Upper lobe of right lung (tissue), 1 donor: Measurements from ENCODE around the gene TMEM134. TPM values are rescaled to one million over a fixed set of nuclear protein-coding genes. Genes with fewer than 3 reads are reported as not detected.

Experiments
- ATAC-seq: fragments of 200-7000 bp; cut with Tn5 transposase; one replicate; pipeline ENCODE4 v1.9.1; 2020; ENCODE audit warnings: mild to moderate bottlenecking, moderate library complexity
- DNase-seq: peaks from one replicate; pipeline ENCODE4 v3.0.0-alpha.2; 2020
- H3K27ac ChIP-seq: fragments of 200-600 bp; one replicate; pipeline ENCODE4 v1.8.0; 2022
- H3K27me3 ChIP-seq: fragments of 200-600 bp; one replicate; pipeline ENCODE4 v1.8.0; 2022; ENCODE audit warnings: mild to moderate bottlenecking
- H3K36me3 ChIP-seq: fragments of 200-600 bp; one replicate; pipeline ENCODE4 v1.8.0; 2022
- H3K4me1 ChIP-seq: fragments of 200-600 bp; one replicate; pipeline ENCODE4 v1.8.0; 2022
- H3K4me3 ChIP-seq: fragments of 200-600 bp; one replicate; pipeline ENCODE4 v1.8.0; 2022; ENCODE audit warnings: mild to moderate bottlenecking
- H3K9me3 ChIP-seq: fragments of 200-600 bp; one replicate; pipeline ENCODE4 v1.8.0; 2022
- intact Hi-C: fragments of 100-400 bp; cut with DNase I; formaldehyde crosslinking; loops from one replicate; pipeline ENCODE4 v1.11.0; 2022
- total RNA-seq: library from RNA; stranded (reverse); fragmentation: NEBNext Ultra II Directional; extraction: Animal tissue kit (Norgen Biotek cat#: 25700); gene quantifications from one replicate; pipeline ENCODE4 v1.2.1, GENCODE V29; 2021
- TF ChIP-seq, protein P1 (sequence below): fragments of 200-600 bp; IDR thresholded peaks from one replicate; pipeline ENCODE4 v1.8.0; 2022; ENCODE audit warnings: antibody characterized with exemption
- donor health status: DM: no; HTN: yes; CAD: no; lungs with severe emphysema.

Gene TMEM134
- total RNA-seq, 1 donor from 2014 or later = 46.9 TPM

- TF ChIP-seq, protein P1, sequence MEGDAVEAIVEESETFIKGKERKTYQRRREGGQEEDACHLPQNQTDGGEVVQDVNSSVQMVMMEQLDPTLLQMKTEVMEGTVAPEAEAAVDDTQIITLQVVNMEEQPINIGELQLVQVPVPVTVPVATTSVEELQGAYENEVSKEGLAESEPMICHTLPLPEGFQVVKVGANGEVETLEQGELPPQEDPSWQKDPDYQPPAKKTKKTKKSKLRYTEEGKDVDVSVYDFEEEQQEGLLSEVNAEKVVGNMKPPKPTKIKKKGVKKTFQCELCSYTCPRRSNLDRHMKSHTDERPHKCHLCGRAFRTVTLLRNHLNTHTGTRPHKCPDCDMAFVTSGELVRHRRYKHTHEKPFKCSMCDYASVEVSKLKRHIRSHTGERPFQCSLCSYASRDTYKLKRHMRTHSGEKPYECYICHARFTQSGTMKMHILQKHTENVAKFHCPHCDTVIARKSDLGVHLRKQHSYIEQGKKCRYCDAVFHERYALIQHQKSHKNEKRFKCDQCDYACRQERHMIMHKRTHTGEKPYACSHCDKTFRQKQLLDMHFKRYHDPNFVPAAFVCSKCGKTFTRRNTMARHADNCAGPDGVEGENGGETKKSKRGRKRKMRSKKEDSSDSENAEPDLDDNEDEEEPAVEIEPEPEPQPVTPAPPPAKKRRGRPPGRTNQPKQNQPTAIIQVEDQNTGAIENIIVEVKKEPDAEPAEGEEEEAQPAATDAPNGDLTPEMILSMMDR = peak; percentile 19
- no peaks in the 10 kb centered on the region for H3K9me3 ChIP-seq
- no peaks in the 10 kb centered on the region for H3K36me3 ChIP-seq
- ATAC-seq (peak; percentile 70), DNase-seq (peak; percentile 75)
- H3K4me1 ChIP-seq = no peaks in the 10 kb centered on the region
- intact Hi-C loops = no loop called here
- H3K27me3 ChIP-seq = no peaks in the 10 kb centered on the region
- H3K4me3 ChIP-seq = no peak within 1 kb of the TSS
- H3K27ac ChIP-seq = peak within 1 kb of the TSS; percentile 66
Observed at GRCh38 chr11:67452141-67452952, 16.7 kb downstream of the TMEM134 start, which contains the start of gene GPR152. GPR152 (minus strand) TSS chr11:67452729; CDS start chr11:67452724, 5 bp downstream.

- Histone ChIP-seq H3K27me3 (no peaks in the 10 kb centered on the region), H3K4me1 (no peaks in the 10 kb centered on the region), H3K4me3 (no peak overlapping the region), H3K27ac (no peak overlapping the region), H3K9me3 (no peaks in the 10 kb centered on the region), H3K36me3 (no peaks in the 10 kb centered on the region)
- ATAC-seq = no peak
- intact Hi-C loops = no loop called here
- TF ChIP-seq, protein P1 = no peak
- DNase-seq = no peak
Observed at GRCh38 chr11:67451658-67451976, 17.4 kb downstream of the TMEM134 start.

DNA sequence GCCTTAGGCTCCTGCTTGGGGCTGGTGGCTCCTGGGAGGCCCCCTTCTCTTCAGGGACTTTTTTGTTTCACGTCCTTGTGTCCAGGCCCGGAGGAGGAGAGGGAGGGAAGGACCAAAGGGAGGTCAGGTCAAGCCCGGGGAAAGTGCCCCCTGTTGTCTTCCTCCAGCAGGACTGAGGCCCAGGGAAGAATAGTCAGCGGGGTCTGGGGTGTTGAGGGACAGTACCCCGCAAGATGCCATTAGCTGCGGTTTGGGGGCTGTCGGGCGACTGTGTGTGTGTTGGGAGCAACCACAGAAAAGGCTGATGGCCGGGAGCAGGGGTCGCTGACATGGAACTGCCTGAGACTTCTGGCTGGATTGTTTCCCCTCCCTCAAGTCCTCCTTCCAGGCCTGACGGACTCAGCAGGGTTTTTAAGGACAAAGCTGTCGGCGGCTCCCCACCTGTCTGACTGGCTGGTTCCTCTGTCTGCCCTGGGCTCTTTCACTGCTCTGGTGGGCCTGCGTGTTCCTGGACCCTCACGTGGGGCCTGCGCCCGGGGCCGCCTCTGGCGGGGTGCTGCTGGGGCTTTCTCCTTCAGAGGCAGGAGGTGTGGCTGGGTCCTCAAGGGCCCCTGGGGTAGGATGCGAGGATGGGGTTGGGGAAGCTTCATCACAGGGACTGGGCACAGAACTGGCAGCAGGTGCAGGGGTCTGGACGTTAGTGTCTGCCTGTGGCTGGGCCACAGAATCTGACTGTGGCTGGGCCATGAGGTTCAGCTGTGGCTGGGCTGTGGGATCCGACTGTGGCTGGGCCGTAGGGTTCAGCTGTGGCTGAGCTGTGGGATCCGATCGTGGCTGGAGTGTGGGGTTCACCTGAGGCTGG is 18.0 kb downstream of the TMEM134 start:
- Histone ChIP-seq H3K27ac (no peak overlapping the region), H3K9me3 (no peaks in the 10 kb centered on the region), H3K4me1 (no peaks in the 10 kb centered on the region), H3K4me3 (no peak overlapping the region), H3K36me3 (no peaks in the 10 kb centered on the region), H3K27me3 (no peaks in the 10 kb centered on the region)
- intact Hi-C loops = no loop called here
- DNase-seq (no peak), ATAC-seq (no peak)
- TF ChIP-seq, protein P1 = no peak

DNA sequence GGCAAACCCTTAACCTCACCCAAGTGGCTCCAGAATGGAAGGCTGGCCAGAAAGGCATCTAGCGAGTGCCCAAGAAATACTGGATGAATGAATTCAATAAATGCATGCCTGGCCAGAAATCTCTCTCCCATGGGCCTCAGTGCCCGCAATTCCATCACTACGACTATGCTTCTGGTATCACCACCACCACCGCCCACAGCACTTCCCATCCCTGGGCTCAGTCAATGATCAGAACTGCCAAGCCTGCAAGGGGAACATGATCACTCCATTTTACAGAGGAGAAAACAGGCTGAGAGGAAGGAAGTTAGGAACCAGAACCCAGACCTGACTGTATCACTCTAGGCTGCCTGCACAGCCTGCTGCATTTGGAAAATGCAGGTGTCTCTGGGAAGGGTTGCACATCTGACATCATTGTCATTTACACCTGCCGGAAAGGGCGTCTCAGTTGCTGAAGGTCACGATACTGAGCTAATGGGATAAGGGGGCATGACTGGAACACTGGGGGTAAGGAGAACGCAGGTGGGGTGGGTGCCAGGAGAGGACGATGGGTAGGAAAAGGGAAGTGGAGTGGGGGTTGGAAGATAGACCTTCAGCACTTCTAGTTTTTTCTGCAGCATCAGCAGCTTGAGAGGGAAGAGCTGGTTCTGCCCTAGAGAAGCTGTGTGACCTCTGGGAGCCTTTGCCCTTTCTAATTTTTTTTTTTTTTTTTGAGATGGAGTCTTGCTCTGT is 19.8 kb downstream of the TMEM134 start:
- H3K4me1 ChIP-seq = peaks cover 7% of the 10 kb centered on the region
- H3K27ac ChIP-seq = no peak overlapping the region
- peak; percentile 51 for ATAC-seq
- TF ChIP-seq, protein P1 = no peak
- intact Hi-C loops = no loop called here
- DNase-seq = no peak
- H3K9me3 ChIP-seq = no peaks in the 10 kb centered on the region
- no peak overlapping the region for H3K4me3 ChIP-seq
- no peaks in the 10 kb centered on the region for H3K36me3 ChIP-seq
- no peaks in the 10 kb centered on the region for H3K27me3 ChIP-seq

GRCh38 chr11:67448220-67448609 is 20.8 kb downstream of the TMEM134 start:
- no peak for DNase-seq
- no peaks in the 10 kb centered on the region for H3K36me3 ChIP-seq
- TF ChIP-seq, protein P1 = no peak
- peaks cover 7% of the 10 kb centered on the region for H3K4me1 ChIP-seq
- H3K27ac ChIP-seq = no peak overlapping the region
- H3K27me3 ChIP-seq = no peaks in the 10 kb centered on the region
- no peak overlapping the region for H3K4me3 ChIP-seq
- no peak for ATAC-seq
- intact Hi-C loops = no loop called here
- H3K9me3 ChIP-seq = no peaks in the 10 kb centered on the region
